T-helper 1 cell (primary cell): ENCODE data around the gene CUL3.
"Not testable (repeated sequence)": the region's sequence is repeated elsewhere in the genome, so short reads cannot be mapped to it uniquely, and the experiment has no call there.

ENCODE experiments used
- DNase-seq, 5 donors: peaks; one replicate each; pipeline ENCODE4 v3.0.0-alpha.2; 2012 to 2020
- total RNA-seq, 4 donors: gene quantifications; one replicate each; lab custom pipeline; 2026; lab: John Stamatoyannopoulos, UW

The CUL3 gene
- 93.7 to 114 (median 110) reads per million in 4 donors for total RNA-seq

DNA sequence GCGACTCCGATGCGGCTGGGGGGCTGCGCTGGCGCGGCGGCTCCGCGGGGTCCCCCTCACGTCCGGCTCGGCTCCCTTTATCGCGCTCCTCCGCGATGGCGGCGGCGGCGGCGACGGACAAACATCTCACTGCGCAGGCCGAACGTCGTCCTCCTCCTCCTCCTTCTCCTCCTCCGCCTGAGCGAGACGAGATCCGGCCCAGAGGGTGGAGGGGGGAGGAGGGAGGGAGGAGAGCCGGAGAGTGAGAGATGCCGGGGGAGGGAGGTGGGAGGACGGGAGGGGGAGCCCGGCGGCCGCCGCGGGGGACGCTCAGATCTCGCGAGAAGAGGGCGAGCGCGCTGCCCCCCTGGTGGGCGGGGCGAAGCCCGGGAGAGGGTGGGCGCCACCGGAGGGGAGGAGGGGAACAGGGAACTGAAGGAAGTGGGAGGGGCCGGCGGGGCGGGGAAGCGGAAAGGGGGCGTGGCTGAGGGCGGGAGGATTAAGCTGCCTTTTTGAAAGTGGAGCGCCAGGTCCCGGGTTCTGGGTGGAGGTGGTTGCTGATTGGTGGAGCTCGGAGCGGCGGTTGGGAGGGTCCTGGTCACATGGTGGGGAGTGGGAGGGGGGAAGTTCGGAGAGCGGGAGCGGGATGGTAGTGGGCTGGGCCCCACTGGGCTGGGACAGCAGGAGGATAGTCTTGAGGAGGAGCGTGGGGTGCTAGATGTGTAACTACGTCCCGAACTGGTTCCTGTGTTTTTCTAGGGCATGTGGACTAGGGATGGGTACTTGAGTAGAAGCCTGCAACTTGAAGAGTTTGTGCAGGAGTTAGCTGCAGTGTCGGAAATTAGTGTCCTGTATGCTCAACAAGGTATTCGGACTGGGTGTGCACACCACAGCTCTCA is at the start of gene CUL3:
TSS of gene CUL3 (minus strand) at position 153 of the 878 bp plus-strand sequence. CDS start 354 bp downstream, outside the sequence.
- DNase-seq = peak; percentile 99

DNA sequence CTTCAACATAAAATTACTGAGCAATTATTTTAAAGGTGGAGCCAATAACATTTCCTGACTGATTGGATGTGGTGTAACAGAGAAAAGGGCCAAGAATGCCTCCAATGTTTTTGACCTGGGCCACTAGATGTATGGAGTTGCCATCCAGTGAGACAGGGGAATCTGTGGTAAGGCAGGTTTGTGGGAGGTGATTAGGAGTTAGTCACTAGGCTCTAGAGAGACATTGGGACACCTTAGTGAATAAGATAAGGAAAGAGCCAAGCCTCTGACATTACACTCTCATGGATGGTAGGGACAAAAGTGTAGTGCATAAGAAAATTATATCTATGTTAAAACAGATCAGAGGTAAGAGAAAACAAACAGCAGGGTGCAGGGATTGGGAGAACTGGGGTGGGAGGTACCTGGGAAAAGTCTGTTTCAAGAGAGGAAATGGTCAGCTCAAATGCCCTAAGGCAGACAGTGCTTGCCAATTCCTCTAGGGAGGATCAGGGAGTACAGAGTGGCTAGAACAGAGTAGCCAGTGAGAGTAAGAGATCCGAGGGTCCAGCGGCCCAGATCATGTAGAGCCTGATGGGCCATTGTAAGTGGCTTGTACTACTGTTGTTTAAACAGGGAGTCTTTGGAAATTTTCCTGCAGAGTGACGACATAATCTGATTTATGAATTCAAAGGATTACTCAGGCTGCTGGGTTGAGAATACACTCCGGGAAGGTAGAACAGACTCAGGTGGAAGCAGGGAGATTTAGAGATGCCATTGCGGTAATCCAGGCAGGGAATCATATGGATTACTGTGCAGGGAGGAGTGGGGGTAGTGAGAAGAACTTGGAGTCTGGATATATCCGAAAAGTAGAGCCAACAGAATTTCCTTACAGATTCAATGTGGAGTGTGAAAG is 45.7 kb upstream of the CUL3 start:
- no peak for DNase-seq

DNA sequence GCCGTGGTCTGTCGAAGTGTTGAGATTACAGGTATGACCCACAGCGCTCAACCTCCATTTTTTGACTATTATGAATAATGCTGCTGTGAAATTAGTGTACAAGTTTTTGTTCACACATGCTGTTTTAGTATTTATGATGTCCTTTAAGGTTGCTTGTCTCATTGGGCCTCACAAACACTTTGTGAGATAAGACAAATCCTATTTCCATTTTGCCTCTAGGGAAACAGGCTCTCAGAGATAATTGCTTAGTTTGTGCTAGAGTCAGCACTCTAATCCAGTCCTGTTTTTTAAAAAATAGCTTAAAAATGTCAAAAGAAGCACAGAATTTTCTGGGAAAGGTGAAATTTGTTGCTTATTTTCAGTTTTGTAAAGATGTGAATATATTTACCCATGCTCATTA is 43.3 kb upstream of the CUL3 start:
- no peak for DNase-seq

DNA sequence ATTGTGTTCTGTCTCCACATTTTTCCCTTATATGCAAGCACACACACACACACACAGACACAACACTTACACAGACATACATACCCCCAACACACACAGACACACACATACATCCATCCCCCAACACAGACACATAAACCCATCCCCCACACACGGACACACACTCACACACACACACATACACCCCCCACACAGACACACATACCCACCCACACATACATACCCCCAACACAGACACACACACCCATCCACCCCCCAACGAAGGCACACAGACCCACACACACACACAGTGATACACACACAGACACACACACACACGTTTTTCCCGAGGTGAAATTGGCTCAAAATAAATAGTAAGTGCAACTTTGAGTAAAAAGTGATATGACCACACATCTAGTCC is 41.6 kb upstream of the CUL3 start:
- DNase-seq = no peak

DNA sequence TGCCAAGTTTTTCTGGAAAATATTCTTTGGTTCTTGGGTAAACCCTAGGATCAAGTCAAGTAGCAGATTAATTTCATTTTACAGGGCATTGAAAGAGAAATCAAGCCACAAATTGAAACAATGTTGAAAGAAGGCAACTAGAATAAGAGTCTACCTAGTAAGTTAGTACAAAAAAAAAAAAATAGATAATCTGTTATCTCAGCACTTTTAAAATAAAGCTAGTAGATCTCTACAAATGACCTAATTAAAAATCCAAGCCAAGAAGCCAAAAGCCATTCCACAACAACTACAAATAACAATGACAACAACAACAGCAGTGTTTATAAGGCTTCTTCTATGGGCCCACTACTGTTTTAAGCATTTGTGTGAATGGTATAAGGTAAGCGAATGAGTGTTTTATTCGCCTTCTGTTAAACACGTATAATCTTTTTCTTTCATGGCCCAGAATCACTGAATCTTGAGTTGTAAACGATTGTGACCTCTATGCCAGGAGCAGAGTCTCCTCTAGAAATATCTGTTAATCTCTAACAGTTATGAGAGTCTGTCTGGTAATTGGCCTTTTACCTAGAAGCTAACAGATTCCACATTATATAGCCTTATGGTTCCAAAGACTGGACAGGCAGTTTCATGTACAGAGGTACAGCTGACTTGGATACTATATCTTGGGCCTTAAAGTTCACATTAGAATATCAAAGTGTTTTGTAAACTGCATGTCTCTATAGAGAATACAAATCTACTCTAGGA is 28.6 kb upstream of the CUL3 start:
- DNase-seq = no peak

DNA sequence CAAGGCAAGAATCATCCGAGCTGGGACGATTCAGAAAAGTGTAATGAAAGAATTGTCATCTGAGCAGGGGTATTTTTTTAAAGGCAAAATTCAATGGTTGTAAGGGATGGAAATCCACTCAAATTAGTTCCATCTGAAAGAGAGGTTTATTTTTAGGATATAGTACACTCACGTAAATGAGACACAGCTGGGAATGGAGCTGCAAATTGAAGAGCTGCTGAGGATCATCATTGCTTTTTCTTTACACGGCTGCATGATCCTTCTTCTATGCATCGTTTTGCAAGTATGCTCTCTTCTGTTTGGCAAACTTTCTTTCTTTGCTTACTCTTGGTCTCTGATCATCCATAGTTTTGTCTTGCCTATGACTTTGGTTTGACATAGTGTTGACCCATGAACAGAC is 27.4 kb upstream of the CUL3 start:
- no peak for DNase-seq

DNA sequence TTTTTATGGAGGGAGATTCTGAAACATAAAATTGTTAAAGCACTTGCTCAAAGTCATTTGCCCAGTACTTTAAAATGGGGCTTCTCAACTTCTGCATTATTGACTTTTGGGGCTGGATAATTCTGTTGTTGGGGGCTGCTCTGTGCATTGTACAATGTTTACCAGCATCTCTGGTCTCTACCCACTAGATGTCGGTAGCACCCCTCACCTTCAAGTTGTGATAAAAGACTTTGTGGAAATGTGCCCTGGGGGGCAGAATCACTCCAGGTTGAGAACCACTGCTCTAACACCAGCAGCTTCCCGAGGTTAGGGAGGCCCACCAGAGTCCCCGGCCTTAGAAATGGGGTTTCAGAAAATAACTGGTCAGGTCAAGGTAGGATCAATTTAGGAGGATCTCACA is 26.8 kb upstream of the CUL3 start:
- no peak for DNase-seq

DNA sequence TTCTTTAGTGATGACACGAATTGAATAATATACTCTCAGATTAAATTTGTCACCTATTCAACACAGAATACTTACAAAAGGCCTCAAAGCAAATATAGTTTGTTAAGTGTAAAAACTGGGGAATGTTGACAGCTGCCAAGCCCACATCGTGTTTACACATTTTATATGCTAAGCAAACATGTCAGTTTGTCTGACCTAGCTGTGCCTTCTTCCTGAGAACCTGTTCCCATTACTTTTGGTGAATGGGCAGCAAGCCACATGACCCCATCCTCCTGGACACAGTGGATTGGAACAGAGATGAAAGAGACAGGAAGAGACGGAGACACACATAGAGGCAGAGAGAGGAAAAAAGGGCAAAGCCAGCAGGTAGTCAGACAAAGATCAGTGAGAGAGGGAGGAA is 22.9 kb upstream of the CUL3 start:
- no peak for DNase-seq

DNA sequence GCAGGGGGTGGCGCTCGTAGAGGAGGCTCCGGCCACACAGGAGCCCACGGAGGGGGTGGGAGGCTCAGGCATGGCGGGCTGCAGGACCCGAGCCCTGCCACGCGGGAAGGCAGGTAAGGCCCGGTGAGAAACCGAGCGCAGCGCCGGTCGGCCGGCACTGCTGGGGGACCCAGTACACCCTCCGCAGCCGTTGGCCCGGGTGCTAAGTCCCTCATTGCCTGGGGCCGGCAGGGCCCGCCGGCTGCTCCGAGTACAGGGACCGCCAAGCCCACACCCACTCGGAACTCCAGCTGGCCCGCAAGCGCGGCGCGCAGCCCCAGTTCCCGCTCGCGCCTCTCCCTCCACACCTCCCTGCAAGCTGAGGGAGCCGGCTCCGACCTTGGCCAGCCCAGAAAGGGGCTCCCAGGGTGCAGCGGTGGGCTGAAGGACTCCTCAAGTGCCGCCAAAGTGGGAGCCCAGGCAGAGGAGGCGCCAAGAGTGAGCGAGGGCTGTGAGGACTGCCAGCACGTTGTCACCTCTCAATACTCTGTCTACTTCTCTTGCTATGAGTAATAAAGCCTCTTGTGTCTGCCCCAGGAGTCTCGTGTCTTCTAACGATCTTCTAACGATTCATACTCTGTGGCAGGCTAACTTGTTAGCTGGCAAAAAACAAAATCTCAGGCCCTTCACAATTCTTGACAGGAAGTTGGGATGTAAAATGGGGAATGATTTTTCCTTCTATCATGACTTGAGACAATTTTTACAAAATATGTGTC is 18.8 kb upstream of the CUL3 start:
- DNase-seq = not testable (repeated sequence)

DNA sequence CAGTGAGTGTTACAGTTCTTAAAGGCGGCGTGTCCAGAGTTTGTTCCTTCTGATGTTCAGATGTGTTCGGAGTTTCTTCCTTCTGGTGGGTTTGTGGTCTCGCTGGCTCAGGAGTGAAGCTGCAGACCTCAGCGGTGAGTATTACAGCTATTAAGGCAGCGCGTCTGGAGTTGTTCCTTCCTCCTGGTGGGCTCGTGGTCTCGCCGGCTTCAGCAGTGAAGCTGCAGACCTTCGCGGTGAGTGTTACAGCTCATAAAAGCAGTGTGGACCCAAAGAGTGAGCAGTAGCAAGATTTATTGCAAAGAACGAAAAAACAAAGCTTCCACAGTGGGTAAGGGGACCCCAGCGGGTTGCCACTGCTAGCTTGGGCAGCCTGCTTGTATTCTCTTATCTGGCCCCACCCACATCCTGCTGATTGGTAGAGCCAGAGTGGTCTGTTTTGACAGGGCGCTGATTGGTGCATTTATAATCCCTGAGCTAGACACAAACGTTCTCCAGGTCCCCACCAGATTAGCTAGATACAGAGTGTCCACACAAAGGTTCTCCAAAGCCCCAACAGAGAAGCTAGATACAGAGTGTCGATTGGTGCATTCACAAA is 17.7 kb upstream of the CUL3 start:
- DNase-seq = not testable (repeated sequence)

DNA sequence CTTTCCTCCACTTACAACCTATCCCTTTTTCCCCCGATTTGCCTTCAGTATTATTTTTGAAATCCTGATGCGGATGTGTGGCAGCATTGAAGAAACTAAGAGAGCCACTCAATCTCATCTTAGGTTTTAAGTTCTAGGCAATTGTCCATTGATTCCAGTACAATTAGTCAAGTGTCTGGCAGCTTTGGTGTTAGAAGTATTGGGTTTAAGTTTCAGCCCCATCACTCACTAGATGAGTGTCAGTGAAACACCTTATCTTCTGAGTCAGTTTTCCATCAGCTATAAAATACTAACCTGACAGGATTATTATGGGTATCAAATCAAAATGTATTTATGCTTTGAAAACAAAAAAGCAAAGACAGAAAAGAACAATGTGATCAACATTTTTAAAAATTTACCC is 16.8 kb upstream of the CUL3 start:
- no peak for DNase-seq

DNA sequence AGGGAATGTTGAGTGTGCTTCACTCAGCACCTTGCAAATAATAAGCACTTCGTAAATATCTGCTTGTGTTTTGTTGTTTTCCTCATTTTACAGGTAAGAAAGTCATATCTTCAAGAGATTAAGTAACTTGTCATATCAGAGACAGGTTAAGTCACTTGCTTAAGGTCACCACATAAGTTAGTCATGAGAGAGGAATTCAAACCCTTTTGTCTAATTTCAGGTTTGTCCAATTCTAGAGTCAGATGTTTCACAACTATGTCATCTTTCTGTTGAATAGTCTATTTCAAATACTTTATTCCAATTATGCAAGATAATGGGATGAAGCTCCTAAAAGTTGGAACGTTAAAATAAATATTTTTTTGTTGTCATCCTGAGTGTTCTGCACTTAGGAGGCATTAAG is 13.5 kb upstream of the CUL3 start:
- DNase-seq = no peak

DNA sequence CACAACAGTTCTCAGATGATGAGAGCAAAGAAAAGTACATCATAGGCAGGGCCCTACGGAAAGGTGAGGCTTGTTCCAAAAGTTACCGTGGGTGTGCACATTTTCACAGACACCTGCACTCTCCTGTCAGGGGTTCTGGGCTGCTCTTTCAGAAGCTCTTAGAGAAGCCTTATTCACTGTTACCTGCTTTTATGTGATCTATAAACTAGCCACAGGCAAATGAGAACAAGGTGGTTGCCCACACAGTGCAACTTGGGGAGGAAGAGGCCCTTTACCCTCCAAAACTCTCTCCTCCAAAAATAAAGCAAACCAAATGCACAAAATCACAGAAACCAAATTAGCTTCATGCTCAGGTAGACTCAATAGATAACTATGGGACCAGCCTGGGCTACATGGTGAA is 11.1 kb upstream of the CUL3 start:
- no peak for DNase-seq

DNA sequence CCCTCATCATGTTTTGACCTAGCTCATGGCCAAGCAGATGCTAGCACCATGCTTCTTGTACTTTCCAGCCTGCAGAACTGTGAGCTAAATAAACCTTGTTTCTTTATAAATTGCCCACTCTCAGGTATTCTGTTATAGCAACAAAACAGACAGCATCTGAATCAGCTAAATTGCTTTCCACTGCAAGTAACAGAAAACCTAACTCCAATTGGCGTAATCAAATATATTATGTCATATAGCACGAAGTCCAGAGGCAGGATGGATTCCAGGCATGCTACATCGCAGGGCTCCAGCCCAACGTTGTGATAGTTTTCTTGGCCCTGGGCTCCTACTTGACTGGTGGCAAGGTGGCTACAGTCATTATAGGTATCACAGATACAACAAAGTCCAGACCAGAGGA is 10.4 kb upstream of the CUL3 start:
- DNase-seq = no peak

DNA sequence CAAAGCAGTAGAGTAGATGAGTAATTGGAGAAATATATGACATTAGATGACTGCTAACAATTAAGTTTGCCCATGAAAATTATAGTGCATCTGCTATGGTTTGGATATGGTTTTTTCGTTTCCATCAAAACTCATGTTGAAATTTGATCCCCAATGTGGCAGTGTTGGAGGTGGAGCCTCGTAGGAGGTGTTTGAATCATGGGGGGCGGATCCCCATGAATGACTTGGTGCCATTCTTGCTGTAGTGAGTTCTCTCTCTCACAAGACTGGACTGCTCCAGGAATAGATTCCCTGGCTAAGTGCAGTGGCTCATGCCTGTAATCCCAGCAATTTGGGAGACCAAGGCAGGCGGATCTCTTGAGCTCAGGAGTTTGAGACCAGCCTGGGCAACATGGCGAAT is 9.7 kb upstream of the CUL3 start:
- no peak for DNase-seq

DNA sequence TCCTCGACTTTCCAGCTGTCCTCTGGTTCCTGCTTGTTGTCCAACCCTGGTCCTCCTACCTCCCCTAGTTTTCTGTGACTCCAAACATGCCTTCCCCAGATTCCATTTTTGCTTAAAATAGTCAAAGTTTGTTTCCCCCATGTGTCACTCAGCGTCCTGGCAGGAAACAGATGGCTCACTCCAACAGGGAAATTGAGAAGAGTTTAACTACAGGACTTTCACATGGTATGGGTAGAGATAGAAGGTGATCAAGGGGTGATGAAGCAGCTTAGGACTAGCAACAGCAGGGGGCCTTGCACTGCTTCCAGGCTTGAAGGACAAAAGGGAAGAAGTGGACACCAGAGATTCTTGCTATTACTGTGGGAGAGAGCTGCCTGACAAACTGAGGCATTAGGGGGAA is 6.1 kb upstream of the CUL3 start:
- DNase-seq = no peak

DNA sequence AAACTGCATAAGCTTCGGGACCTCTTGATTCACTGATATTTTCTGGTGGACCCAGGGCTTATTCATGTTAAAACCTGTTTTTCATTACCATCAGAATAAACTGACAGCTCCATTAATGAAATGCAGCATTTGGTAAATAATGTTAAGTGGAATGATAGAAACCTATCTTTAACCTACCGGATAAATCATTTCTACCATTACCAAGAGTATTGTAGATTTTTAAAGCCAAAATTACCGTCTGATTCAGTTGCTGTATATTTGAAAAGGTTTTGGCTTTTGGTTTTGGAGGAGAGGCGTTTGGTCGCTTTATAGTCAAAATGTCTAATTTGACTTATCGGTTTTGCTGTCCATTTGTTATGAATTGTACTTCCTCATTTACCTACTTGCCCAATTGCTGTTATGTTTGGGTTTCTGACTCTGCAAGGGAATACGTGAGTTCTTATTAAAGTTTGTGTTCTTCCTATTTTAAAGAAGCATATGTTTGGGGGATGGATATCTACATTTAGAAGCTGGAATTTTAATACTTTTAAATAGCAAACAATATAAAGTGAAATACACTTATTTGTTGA is 1.0 kb upstream of the CUL3 start:
- no peak for DNase-seq

DNA sequence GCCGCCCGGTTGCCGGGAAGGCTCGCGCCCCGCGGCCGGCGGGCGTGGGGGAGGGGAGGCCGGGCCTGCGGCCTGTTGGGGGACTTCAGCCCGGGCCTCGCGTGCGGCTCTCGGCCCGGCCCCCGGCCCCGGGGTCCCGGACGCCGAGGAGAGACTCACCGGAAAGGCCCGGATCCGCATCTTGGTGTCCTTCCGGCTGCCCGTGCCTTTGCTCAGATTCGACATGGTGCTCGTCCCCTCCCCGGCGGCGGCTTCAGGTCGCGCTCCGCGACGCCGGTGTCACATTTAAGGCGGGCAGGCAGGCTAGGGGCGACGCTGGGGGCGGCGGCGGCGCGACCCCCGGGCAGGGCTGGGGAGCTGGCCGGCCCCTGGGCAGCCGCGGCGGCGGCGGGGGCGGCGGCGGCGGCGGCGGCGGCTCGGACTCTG is 365 bp downstream of the CUL3 start:
- peak; percentile 31 to 66 (median 49) for DNase-seq

DNA sequence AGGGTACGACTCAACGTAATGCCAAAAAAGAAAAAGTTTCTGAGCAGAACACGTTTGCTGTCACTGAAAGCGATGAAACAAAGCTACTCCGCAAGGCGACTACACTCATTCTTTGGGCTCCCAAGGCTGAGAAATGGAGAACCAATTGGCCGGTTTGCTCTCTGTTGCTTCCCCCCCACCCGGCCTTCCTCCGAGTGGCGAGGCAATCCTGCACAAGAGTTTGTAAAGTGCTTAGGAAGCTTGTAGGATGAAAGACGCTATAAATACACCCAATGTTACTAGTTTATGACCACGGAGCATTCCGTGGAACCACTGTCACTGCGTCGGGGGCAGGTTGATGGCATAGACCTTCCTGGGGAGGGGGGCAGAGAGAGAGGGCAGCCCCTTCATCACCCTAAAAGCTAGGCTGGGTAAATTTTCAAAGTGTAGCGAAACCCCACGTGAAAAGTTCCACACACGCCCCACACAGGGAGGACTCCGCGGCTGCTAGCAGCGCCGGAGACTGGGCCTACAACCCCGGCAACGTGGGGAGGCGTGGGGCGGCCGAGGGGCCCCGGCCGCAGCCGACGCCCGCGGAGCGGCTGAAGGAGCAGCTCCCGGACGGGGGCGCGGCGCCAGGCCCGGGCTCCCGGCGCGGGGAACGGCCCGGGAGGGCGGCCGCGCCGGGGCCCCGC is 915 bp downstream of the CUL3 start:
- peak in 3 of 5 donors; percentile 6 to 16 (median 11) for DNase-seq

DNA sequence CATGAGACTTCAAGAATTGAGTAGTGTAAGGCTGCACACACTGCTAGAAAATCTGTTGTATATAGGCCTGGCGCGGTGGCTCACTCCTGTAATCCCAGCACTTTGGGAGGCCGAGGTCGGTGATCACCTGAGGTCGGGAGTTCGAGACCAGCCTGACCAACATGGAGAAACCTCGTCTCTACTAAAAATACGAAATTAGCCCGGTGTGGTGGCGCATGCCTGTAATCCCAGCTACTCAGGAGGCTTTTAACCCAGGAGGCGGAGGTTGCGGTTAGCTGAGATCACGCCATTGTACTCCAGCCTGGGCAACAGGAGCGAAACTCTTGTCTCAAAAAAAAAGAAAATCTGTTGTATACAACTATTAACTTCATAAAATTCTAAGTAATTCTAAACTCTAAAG is 2.1 kb downstream of the CUL3 start:
- DNase-seq = not testable (repeated sequence)

DNA sequence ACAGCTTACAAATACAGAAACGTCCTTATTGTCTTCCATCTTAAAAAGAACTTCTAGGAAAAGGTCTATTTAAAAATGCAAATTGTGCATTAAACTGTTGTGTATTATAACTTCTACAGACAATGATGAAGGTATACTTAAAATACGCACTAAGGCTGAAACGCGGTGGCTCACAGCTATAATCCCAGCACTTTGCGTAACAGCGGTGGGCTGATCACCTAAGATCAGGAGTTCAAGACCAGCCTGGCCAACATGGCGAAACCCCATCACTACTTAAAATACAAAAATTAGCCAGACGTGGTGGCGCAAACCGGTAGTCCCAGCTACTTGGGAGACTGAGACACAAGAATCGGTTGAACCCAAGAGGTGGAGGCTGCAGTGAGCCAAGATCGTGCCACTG is 4.9 kb downstream of the CUL3 start:
- no peak for DNase-seq
